ENCODE measurements around the gene LOXHD1.

LOXHD1 gene

GRCh38 chr18:46672062-46672970, 15.3 kb upstream of the LOXHD1 start:
- DNase-seq = no peak

- no peak for DNase-seq
Observed at GRCh38 chr18:46668694-46669093, 11.7 kb upstream of the LOXHD1 start.

- no peak for DNase-seq
Observed at GRCh38 chr18:46668135-46668534, 11.1 kb upstream of the LOXHD1 start.

- no peak for DNase-seq
Observed at GRCh38 chr18:46663539-46663938, 6.5 kb upstream of the LOXHD1 start.

- DNase-seq = no peak
Observed at GRCh38 chr18:46660957-46661749, 4.1 kb upstream of the LOXHD1 start.

GRCh38 chr18:46659484-46659883, 2.5 kb upstream of the LOXHD1 start:
- DNase-seq = no peak

GRCh38 chr18:46656326-46657114, 500 bp downstream of the LOXHD1 start:
- DNase-seq = no peak

GRCh38 chr18:46652372-46652771, 4.6 kb downstream of the LOXHD1 start:
- no peak for DNase-seq

- no peak for DNase-seq
Observed at GRCh38 chr18:46650681-46651080, 6.3 kb downstream of the LOXHD1 start.

GRCh38 chr18:46649071-46649862, 7.8 kb downstream of the LOXHD1 start:
- no peak for DNase-seq

- DNase-seq = no peak
Observed at GRCh38 chr18:46646468-46646867, 10.6 kb downstream of the LOXHD1 start.

GRCh38 chr18:46642561-46642960, 14.5 kb downstream of the LOXHD1 start:
- DNase-seq = no peak

- no peak for DNase-seq
Observed at GRCh38 chr18:46641917-46642316, 15.1 kb downstream of the LOXHD1 start.

GRCh38 chr18:46639386-46639785, 17.6 kb downstream of the LOXHD1 start:
- DNase-seq = no peak

- DNase-seq = no peak
Observed at GRCh38 chr18:46636040-46636630, 20.9 kb downstream of the LOXHD1 start.

- DNase-seq = no peak
Observed at GRCh38 chr18:46632401-46633071, 24.5 kb downstream of the LOXHD1 start.

GRCh38 chr18:46630991-46631390, 26.0 kb downstream of the LOXHD1 start:
- no peak for DNase-seq

GRCh38 chr18:46630160-46630559, 26.9 kb downstream of the LOXHD1 start:
- no peak for DNase-seq

GRCh38 chr18:46629361-46629760, 27.7 kb downstream of the LOXHD1 start:
- DNase-seq = no peak

GRCh38 chr18:46628206-46628605, 28.8 kb downstream of the LOXHD1 start:
- no peak for DNase-seq

GRCh38 chr18:46627136-46627535, 29.9 kb downstream of the LOXHD1 start:
- no peak for DNase-seq
